ENCODE measurements around the gene TTLL11. TPM values are rescaled to one million over a fixed set of nuclear protein-coding genes. Genes with fewer than 3 reads are reported as not detected.

Gene TTLL11
- total and polyA plus RNA-seq, 2 experiments from 2014 or later, result 4.7 to 6.7 TPM

GRCh38 chr9:121871431-121872025, 221.6 kb downstream of the TTLL11 start:
- H3K4me3 ChIP-seq, result no peak overlapping the region
- TF ChIP-seq CTCF (IDR thresholded peaks at IDR 0.05; ENCODE audit: low read depth, low read length), result no peak
- no peaks in the 10 kb centered on the region for H3K27me3 ChIP-seq
- H3K9me3 ChIP-seq (ENCODE audit: low read depth), result no peaks in the 10 kb centered on the region
- no peak for DNase-seq (ENCODE audit: low read depth in 1 of 2, low spot score in 1 of 2)
- no peak overlapping the region for H3K27ac ChIP-seq
- no peaks in the 10 kb centered on the region for H3K36me3 ChIP-seq
- no peaks in the 10 kb centered on the region for H3K4me1 ChIP-seq (ENCODE audit: low read depth)

- no peak for DNase-seq (ENCODE audit: low read depth in 1 of 2, low spot score in 1 of 2)
Measured at GRCh38 chr9:121870271-121870670, 222.8 kb downstream of the TTLL11 start.

GRCh38 chr9:121868626-121869025, 224.5 kb downstream of the TTLL11 start:
- DNase-seq (ENCODE audit: low read depth in 1 of 2, low spot score in 1 of 2), result no peak

More at GRCh38 chr9:121870271-121870670, 222.8 kb downstream of the TTLL11 start:
- no peak overlapping the region for H3K4me3 ChIP-seq
- H3K27ac ChIP-seq, result no peak overlapping the region
- no peaks in the 10 kb centered on the region for H3K9me3 ChIP-seq (ENCODE audit: low read depth)
- no peaks in the 10 kb centered on the region for H3K27me3 ChIP-seq
- no peaks in the 10 kb centered on the region for H3K36me3 ChIP-seq
- TF ChIP-seq CTCF (IDR thresholded peaks at IDR 0.05; ENCODE audit: low read depth, low read length), result no peak
- H3K4me1 ChIP-seq (ENCODE audit: low read depth), result no peaks in the 10 kb centered on the region

GRCh38 chr9:121866927-121867326, 226.2 kb downstream of the TTLL11 start:
- no peaks in the 10 kb centered on the region for H3K4me1 ChIP-seq (ENCODE audit: low read depth)
- no peaks in the 10 kb centered on the region for H3K9me3 ChIP-seq (ENCODE audit: low read depth)
- no peaks in the 10 kb centered on the region for H3K36me3 ChIP-seq
- no peak overlapping the region for H3K27ac ChIP-seq
- no peak overlapping the region for H3K4me3 ChIP-seq
- no peak for TF ChIP-seq CTCF (IDR thresholded peaks at IDR 0.05; ENCODE audit: low read depth, low read length)
- no peak for DNase-seq (ENCODE audit: low read depth in 1 of 2, low spot score in 1 of 2)
- H3K27me3 ChIP-seq, result no peaks in the 10 kb centered on the region

More at GRCh38 chr9:121868626-121869025, 224.5 kb downstream of the TTLL11 start:
- H3K9me3 ChIP-seq (ENCODE audit: low read depth), result no peaks in the 10 kb centered on the region
- TF ChIP-seq CTCF (IDR thresholded peaks at IDR 0.05; ENCODE audit: low read depth, low read length), result no peak
- no peaks in the 10 kb centered on the region for H3K4me1 ChIP-seq (ENCODE audit: low read depth)
- no peaks in the 10 kb centered on the region for H3K27me3 ChIP-seq
- no peak overlapping the region for H3K4me3 ChIP-seq
- H3K27ac ChIP-seq, result no peak overlapping the region
- H3K36me3 ChIP-seq, result no peaks in the 10 kb centered on the region

GRCh38 chr9:121865884-121866283, 227.2 kb downstream of the TTLL11 start:
- DNase-seq (ENCODE audit: low read depth in 1 of 2, low spot score in 1 of 2), result no peak
- Histone ChIP-seq H3K4me1 (ENCODE audit: low read depth) (no peaks in the 10 kb centered on the region), H3K4me3 (no peak overlapping the region), H3K36me3 (no peaks in the 10 kb centered on the region), H3K27ac (no peak overlapping the region), H3K27me3 (no peaks in the 10 kb centered on the region), H3K9me3 (ENCODE audit: low read depth) (no peaks in the 10 kb centered on the region)
- no peak for TF ChIP-seq CTCF (IDR thresholded peaks at IDR 0.05; ENCODE audit: low read depth, low read length)

Data from cardiac muscle cell (in vitro differentiated cells and primary cell).